GF-D8 (cell line): Measurements from ENCODE around the gene MITF.

Experiments
- DNase-seq: peaks from one replicate; lab custom pipeline; 2025; lab: John Stamatoyannopoulos, UW

MITF gene

GRCh38 chr3:69761896-69762767 lies 22.9 kb downstream of the MITF start:
- no peak for DNase-seq

DNA sequence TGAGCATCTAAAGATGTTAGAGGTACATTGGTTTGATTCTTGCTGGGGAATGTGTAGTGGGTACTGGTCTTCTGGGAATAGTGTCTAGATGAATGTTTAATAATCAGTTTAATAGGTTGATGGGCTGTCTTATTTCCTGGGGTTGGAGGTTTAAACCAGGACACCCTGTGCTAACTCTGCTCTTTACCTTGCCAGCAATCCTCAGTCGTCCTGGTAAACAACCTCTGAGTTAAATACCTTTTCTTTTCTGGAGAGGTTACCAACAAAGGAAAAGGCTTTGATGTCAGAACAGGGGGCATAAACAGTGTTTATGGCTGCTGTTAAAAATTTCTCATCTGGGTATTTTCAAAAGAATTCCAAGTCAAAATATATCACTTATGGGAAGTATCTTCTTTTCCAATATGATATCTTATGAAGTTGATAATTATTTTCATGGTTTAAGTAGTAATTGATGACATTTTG lies 23.5 kb downstream of the MITF start:
- no peak for DNase-seq

DNA sequence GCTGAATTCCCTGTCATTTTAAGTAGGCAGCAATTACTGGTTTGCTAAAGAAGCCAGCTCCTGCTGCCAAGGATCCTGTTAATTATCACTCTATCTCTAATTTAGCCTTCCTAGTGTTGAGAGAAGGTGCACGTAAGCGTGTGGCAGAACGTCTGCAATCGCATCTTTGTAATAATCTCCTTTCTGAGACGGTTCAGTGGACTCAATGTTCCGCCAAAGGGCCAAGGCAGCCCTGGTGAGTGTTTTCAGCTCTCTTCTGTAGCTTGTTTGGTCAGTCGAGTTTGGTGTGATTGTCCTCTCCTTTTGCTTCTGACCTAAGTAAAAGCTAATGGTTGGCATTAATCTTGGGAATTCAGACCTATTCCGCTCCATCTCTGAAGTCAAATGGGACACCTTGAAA lies 24.2 kb downstream of the MITF start:
- no peak for DNase-seq

- DNase-seq, result peak; percentile 15
Measured at GRCh38 chr3:69764121-69764741, 25.0 kb downstream of the MITF start.

DNA sequence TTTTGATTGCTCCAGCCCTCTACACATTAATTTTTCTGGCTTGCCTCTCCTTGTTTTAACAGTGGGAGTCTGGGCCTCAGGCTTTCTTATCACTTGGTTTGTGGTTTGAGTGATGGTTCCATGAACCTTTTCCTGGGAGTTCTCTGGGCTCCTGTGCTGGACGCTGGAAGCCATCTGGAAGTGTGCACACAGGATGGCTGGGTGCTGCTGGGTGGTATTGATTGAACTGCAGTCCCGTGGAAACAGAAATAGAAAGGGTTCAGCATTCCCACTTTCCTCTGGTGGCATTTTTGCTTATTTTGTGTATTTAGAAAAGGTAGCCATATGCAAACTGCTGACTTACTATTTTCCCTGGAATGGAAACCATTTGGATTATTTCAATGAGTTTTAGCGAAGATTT lies 25.6 kb downstream of the MITF start:
- DNase-seq, result no peak

GRCh38 chr3:69766638-69767037 lies 27.4 kb downstream of the MITF start:
- no peak for DNase-seq

- DNase-seq, result no peak
Measured at GRCh38 chr3:69767571-69767970, 28.3 kb downstream of the MITF start.

DNA sequence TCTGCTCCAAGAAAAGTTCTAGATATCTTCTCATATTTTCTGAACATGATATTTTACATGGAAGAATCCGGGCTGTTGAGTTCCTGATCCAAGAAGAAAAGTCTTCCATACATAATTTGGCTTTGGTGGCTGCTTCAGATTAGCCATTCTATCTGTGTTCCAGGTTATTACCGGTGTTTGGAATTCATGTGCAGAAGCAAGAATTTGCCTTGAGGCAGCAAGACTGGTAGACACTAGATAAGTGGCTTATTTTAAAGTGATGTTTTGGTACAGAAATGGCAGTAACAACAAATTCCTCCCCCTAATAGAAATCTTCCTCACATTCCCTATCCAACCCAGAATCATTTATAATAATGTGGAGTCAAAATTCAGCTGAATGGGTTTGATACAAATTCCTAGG lies 29.2 kb downstream of the MITF start:
- DNase-seq, result no peak

DNA sequence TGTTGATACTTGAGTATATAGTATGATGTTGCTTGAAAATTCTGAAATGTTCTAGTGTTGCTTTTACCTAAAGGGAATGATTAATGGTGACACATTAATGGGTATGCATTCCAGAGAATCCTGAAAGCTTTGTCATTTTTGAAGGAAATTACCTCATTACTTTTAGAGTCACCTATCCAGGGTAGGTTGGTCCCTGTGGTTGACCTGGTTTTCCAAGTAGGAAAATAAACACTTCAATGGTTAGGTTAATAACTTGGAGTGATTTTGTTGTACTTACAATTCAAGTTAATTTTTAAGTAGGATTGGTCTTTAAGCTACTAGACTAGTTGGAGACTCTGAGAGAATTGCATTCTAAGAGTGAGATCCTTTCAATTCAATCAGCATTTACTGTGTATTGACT lies 31.0 kb downstream of the MITF start:
- DNase-seq, result no peak

GRCh38 chr3:69770976-69771634 lies 31.8 kb downstream of the MITF start:
- no peak for DNase-seq

GRCh38 chr3:69772152-69772867 lies 33.0 kb downstream of the MITF start:
- DNase-seq, result no peak

- no peak for DNase-seq
Measured at GRCh38 chr3:69774029-69774428, 34.8 kb downstream of the MITF start.

DNA sequence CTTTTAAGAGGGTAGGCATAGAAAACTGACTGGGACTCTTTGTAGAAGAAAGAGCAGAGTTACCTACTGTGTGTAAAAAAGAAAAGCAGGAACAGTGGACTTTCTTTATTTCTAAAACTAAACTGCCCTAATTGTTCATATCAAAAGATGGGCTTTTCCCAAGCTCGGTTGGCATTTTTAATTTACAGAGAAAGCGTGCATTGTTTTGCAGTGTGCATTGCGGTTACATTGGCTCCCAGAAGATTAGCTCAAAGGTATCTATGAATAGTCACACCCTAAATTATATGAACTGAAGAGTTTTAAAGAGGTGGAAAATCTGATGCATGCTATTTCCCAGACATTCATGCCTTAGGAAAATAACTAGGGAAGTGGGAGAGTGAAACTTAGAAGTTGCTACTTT lies 36.5 kb downstream of the MITF start:
- no peak for DNase-seq

GRCh38 chr3:69776289-69776688 lies 37.0 kb downstream of the MITF start:
- DNase-seq, result no peak

DNA sequence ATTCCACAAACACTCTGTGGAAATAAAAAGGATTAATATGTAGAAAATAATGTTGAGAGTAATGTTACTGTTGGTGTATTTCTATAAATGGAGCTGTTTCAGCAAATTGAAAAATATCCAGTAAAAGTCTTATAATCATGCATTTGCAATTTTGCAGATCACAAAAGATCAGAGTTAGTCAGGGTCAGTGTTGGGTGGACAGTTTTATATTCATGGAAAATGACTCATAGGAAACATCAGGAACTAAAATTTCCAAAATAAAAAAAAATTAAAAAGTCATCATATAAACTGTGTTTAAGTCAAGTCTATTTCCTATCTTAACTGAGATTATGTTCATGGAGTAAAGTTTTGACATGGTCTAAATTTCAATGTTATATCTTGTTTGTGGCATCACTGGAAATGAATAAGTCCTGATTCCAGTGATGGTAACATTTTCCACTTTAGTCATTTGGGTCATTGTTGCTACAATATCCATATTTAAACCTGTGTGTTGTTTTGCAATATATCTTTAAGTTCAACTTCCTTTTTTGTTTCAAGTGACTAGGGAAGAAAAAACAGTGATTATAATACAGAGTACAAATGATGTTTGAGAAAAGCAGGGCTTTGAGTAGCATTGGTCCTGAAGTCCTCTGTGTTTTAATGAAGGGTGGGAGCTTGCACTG lies 37.8 kb downstream of the MITF start:
- DNase-seq, result peak; percentile 17

DNA sequence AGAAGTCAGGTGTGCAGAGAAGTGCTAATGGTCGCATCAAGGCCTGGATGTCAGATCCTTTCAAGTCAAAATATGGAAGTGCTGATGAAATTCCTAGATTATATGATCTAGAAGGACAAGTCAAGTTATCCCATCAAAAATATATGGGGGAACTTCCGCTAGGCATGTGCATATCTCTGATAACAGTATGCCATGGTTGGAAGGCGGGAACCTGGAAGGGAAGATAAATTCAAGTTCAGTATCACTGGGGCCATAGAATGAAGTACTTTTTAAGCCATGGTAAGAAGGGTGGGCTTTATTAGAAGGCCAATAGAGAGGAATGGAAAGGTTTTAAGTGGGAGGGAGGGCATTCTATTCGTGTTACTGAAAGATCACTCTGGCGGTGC lies 38.3 kb downstream of the MITF start:
- DNase-seq, result no peak

DNA sequence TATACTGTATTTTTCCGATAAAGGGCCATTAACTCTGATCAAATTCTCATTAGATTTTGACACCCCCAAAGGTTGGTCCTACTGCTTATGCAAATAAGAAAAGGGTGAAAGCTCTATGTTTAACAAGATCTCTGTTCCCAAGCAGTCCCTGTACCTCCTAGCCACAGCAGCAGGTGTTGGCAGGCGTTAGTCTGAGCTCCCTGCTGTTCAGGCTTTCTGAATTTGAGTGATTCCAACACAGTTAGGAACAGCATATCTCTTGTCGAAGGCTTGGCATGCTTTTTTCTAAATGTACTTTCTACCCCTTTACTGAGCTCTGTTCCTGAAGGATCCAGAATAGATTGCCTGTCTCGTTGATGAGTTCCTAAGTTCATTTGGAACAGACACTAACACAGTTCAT lies 42.3 kb downstream of the MITF start:
- no peak for DNase-seq

DNA sequence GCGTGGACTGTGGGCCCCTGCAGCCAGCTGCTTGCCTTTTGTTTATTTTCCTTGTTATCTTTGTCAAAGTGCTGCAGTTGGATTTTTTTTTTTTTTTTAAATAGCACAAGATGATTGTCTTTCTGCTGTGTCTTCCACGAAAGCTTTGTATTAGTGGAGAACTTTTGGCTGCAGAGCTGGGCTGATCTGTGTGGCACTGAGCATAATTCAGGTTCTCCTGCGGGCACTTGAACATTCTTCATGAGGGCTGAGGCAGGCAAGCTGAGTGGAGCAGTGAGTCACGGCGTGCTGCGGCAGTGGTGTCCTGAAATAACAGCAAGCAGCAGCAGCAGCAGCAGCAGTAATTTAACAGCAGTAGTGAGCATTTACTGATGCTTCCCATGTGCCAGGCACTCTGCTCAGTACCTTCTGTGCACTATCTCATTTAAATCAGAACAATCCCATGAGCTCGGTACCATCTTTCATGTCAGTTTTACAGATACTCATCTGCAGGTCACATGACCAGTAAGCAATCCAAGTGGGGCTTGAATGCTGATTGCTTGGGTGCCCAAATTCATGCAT lies 45.8 kb downstream of the MITF start:
- no peak for DNase-seq

DNA sequence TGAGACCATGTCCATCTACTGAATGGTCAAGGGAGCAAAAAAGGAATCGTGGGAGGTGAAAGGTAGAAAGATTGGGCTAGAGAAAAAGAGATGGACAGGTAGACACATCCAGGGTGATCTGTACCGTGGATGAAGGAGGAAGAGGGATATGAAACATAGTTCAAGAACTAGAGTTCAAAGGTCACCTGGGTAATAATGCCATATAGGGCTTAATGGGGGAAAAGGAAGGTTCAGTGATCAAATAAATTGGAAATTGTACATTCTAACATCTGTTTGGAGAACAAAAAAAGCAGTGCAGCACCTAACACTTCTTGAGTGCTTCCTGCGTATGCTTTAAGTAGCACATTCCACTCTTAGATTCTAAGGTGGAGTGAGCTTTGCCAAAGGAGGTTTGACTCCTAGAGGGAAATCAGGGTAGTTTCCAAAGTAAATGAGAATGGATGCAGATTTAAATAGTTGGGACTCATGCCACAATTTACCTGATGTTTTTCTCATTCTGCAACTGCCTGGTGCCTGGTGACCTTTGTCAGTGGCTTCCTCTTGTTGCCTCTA lies 46.6 kb downstream of the MITF start:
- DNase-seq, result no peak

DNA sequence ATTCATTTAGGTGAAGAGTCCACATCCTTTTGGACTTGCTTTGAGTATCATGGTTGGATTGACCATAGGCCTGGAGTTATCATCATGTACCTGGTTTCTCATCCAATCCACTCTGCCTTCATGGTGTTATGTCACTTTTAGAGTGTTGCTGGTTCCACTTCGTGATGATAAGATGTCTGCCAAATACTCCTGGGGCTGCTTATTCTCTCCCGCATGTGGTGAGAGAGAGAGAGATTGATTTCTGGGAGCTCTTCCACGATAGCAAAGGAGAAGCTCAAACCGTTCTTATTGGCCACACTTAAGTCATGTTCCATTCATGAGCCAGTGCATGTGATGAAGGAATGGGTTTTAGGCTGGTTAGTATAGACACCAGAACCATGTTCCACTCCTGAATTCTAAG lies 47.6 kb downstream of the MITF start:
- DNase-seq, result no peak

DNA sequence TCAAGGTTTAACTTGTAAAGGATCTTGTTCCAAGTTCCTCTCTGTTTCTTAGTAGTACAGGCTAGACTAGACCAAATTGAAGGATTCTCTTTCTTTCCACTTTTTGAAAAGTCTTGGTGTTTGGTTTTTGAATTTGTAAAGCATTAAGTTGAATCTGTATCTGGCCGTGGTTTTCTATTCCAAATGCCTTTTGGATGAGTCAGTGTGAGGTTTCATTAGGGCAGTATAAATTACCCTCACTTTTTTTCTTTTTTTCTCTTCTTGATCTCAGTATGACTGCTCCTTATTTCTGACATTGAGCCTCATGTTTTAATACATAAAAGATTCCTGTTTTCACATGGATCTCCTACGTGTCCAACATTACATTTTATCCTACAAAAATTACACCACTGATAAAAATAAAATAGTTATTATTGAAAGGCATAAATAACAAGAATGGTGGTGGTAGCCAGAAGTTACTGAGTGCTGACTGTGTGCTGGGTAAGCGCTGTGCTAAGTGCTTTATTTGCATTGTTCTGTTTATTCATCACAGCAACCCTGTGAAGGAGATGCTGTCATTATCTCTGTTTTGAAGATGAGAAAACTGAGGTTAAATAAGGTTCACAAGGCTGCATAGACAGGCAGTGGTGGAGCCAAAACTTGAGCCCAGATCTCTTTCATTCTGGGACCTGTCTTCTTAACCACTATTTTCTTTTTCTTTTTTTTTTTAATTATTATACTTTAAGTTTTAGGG lies 48.3 kb downstream of the MITF start:
- DNase-seq, result no peak
